Measurements from ENCODE around the gene ATP9B. TPM values are rescaled to one million over a fixed set of nuclear protein-coding genes. Genes with fewer than 3 reads are reported as not detected.
"Not testable (repeated sequence)": the region's sequence is repeated elsewhere in the genome, so short reads cannot be mapped to it uniquely, and the experiment has no call there.

Gene ATP9B
- total RNA-seq, 1 experiment from 2014 or later = 8.0 TPM

DNA sequence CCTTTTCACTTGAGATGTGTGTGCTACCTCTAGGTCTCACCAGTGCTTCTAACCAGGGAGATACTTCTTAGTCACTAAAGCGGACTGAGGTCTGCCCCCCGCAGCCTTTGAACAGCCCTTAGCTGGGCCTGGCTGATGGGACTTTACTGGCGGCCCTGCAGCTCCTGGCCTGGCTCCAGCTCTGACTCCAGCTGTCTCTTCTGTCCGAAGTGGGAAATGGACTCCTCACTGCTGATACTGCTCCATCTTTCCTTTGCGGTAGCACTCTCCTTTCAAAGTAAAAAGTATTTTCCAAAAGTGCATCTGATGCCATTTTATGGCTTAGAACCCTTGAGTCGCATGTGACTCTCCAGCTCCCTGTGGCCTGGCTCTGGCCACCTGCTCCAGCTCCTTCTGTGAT is 64.5 kb downstream of the ATP9B start:
- no peaks in the 10 kb centered on the region for H3K36me3 ChIP-seq (replicated peaks; ENCODE audit: control insufficient read depth, insufficient read depth, low read length)
- no peak overlapping the region for H3K4me3 ChIP-seq (ENCODE audit: insufficient read depth, low read depth, low read length)
- DNase-seq = no peak
- H3K27me3 ChIP-seq (ENCODE audit: control insufficient read depth, insufficient read depth, low read length) = no peaks in the 10 kb centered on the region

- Histone ChIP-seq H3K27me3 (ENCODE audit: control insufficient read depth, insufficient read depth, low read length) (no peaks in the 10 kb centered on the region), H3K4me3 (ENCODE audit: insufficient read depth, low read depth, low read length) (no peak overlapping the region), H3K36me3 (replicated peaks; ENCODE audit: control insufficient read depth, insufficient read depth, low read length) (no peaks in the 10 kb centered on the region)
- DNase-seq = no peak
Measured at GRCh38 chr18:79135924-79136323, 66.7 kb downstream of the ATP9B start.

GRCh38 chr18:79136742-79137141 is 67.5 kb downstream of the ATP9B start:
- Histone ChIP-seq H3K36me3 (replicated peaks; ENCODE audit: control insufficient read depth, insufficient read depth, low read length) (no peaks in the 10 kb centered on the region), H3K27me3 (ENCODE audit: control insufficient read depth, insufficient read depth, low read length) (no peaks in the 10 kb centered on the region), H3K4me3 (ENCODE audit: insufficient read depth, low read depth, low read length) (no peak overlapping the region)
- no peak for DNase-seq

DNA sequence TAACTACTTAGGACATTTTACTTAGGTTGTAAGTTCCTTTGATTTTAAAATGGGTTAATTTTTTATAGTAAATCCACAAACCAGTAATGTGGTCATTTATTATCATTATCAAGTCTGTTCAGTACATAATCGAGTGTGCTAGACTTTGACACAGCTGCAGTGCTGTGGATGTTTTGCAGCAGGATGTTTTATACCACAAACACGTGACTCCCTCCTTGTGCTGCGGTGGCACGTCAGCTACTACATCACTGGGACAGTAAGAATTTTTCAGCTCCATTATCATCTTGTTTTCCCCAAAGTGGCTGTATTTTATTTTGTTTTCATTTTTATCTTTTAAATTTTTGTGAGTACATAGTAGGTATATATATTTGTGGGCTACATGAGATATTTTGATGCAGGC is 70.0 kb downstream of the ATP9B start:
- Histone ChIP-seq H3K4me3 (ENCODE audit: insufficient read depth, low read depth, low read length) (no peak overlapping the region), H3K36me3 (replicated peaks; ENCODE audit: control insufficient read depth, insufficient read depth, low read length) (no peaks in the 10 kb centered on the region), H3K27me3 (ENCODE audit: control insufficient read depth, insufficient read depth, low read length) (no peaks in the 10 kb centered on the region)
- no peak for DNase-seq

DNA sequence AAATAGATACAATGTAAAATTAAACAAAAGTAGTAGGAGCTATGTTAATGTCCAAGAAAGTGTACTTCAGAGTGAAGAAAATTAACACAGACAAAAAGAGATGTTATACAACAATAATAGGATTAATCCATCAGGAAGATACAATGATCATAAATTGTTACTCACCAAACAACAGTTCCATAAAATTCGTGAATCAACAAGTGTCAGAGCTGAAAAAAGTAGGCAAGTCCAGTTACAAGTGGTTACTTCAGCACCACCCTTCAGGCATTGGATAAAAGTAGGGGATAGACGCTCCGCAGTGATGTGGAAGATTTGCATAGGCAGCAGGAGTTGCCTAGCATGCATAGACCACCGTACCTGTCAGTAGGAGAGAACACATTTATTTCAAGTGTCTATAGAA is 77.8 kb downstream of the ATP9B start:
- no peak for DNase-seq
- Histone ChIP-seq H3K36me3 (replicated peaks; ENCODE audit: control insufficient read depth, insufficient read depth, low read length) (no peaks in the 10 kb centered on the region), H3K4me3 (ENCODE audit: insufficient read depth, low read depth, low read length) (no peak overlapping the region), H3K27me3 (ENCODE audit: control insufficient read depth, insufficient read depth, low read length) (no peaks in the 10 kb centered on the region)

DNA sequence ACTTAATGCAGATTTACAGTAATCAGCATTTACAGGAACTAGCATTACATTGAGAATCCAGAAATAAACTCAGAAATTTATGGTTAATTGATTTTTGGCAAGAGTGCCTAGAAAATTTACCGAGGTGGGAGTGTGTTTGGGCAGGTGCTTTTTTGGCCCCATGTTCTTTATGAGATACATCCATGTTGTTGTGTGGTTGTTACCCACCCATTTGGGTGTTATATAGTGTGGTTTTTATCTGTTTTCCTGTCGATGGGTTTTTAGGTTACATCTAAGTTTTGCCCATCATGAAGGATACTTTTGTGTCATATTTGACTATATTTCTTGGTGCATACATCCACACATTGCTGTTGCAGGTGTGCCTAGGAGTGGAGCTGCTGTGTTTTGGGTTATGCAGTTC is 82.0 kb downstream of the ATP9B start:
- Histone ChIP-seq H3K27me3 (ENCODE audit: control insufficient read depth, insufficient read depth, low read length) (no peaks in the 10 kb centered on the region), H3K4me3 (ENCODE audit: insufficient read depth, low read depth, low read length) (no peak overlapping the region), H3K36me3 (replicated peaks; ENCODE audit: control insufficient read depth, insufficient read depth, low read length) (no peaks in the 10 kb centered on the region)
- no peak for DNase-seq

DNA sequence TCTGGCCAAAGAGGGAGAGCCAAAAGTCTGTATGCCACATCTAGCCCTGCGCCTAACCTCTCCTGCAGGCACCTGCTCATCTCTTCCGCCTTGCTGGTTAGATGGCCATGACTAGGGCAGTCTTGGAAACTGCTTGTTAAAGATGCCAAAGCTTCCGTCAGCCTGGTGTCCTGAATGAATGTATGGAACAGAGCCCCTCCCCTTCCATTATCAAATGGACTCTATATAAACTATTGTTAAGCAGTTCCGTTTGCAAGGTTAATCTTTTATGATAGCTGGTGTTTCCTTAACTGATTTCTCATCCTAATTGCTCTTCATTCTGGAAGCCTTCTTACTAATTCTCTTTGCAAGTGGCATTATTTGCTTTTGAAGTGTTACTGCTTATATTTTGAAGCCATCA is 87.1 kb downstream of the ATP9B start:
- DNase-seq = no peak
- H3K27me3 ChIP-seq (ENCODE audit: control insufficient read depth, insufficient read depth, low read length) = no peaks in the 10 kb centered on the region
- H3K4me3 ChIP-seq (ENCODE audit: insufficient read depth, low read depth, low read length) = no peak overlapping the region
- no peaks in the 10 kb centered on the region for H3K36me3 ChIP-seq (replicated peaks; ENCODE audit: control insufficient read depth, insufficient read depth, low read length)

- DNase-seq = no peak
- Histone ChIP-seq H3K36me3 (replicated peaks; ENCODE audit: control insufficient read depth, insufficient read depth, low read length) (peaks cover 2% of the 10 kb centered on the region), H3K27me3 (ENCODE audit: control insufficient read depth, insufficient read depth, low read length) (no peaks in the 10 kb centered on the region), H3K4me3 (ENCODE audit: insufficient read depth, low read depth, low read length) (no peak overlapping the region)
Measured at GRCh38 chr18:79164706-79165105, 95.5 kb downstream of the ATP9B start.

DNA sequence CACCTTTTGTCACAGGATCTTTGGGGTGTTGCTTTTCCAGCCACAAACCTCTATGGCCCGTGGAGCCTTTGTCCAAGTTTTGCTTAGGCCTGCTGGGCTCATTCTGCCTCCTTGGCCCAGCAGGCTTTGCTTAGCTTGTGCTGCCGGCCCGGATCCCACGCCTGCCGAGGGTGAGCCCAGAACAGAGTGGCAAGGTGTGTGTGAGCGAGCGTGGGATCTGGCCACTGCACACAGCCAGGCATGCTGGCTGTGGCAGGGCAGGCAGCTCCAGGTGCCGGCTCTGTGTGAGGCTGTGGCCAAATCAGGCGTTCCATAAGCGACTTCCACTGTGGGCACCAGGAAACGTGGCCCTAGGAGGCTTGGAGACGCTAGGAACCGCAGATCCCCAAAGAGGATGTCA is 97.5 kb downstream of the ATP9B start:
- Histone ChIP-seq H3K27me3 (ENCODE audit: control insufficient read depth, insufficient read depth, low read length) (no peaks in the 10 kb centered on the region), H3K36me3 (replicated peaks; ENCODE audit: control insufficient read depth, insufficient read depth, low read length) (peaks cover 2% of the 10 kb centered on the region), H3K4me3 (ENCODE audit: insufficient read depth, low read depth, low read length) (no peak overlapping the region)
- no peak for DNase-seq

DNA sequence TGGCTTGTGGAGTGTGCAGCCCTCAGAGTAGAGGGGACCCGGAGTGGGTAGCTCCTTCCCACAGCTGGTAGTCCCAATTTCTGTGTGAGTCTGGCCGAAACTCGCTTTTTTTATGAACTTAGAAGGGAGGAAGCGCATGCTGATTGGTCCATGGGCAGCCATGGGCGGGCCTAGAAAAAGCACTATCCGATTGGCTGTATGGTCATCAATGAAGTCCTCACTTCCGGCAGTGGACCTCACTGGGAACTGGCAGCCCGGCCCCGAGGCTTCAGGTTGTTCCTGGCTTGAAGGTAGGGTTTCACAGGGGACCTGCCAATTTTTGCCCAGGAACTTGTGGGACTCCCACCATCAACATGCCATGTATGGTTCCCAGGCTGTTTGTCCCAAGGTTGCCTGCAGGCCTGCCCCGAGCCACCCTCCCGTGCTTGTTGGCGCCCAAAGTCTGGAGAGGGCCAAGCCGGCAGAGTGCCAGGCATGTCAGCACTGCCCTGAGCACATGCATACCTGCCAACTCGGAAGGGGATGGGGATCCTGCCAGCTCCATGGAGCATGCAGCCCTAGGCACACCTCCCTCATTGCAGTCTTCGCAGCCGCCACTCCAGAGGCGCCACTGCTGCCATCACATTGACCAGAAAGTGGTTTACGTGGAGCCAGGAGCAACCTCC is 98.5 kb downstream of the ATP9B start:
- Histone ChIP-seq H3K36me3 (replicated peaks; ENCODE audit: control insufficient read depth, insufficient read depth, low read length) (peaks cover 2% of the 10 kb centered on the region), H3K4me3 (ENCODE audit: insufficient read depth, low read depth, low read length) (no peak overlapping the region), H3K27me3 (ENCODE audit: control insufficient read depth, insufficient read depth, low read length) (no peaks in the 10 kb centered on the region)
- DNase-seq = no peak

GRCh38 chr18:79169958-79170555 is 100.9 kb downstream of the ATP9B start:
- Histone ChIP-seq H3K4me3 (ENCODE audit: insufficient read depth, low read depth, low read length) (no peak overlapping the region), H3K27me3 (ENCODE audit: control insufficient read depth, insufficient read depth, low read length) (no peaks in the 10 kb centered on the region), H3K36me3 (replicated peaks; ENCODE audit: control insufficient read depth, insufficient read depth, low read length) (peaks cover 2% of the 10 kb centered on the region)
- DNase-seq = peak; percentile 37

- DNase-seq = not testable (repeated sequence)
Measured at GRCh38 chr18:79172331-79172730, 103.1 kb downstream of the ATP9B start.

GRCh38 chr18:79173742-79174141 is 104.5 kb downstream of the ATP9B start:
- Histone ChIP-seq H3K36me3 (replicated peaks; ENCODE audit: control insufficient read depth, insufficient read depth, low read length) (no peaks in the 10 kb centered on the region), H3K4me3 (ENCODE audit: insufficient read depth, low read depth, low read length) (no peak overlapping the region), H3K27me3 (ENCODE audit: control insufficient read depth, insufficient read depth, low read length) (no peaks in the 10 kb centered on the region)
- DNase-seq = no peak

More at GRCh38 chr18:79172331-79172730, 103.1 kb downstream of the ATP9B start:
- not testable (repeated sequence) for H3K36me3 ChIP-seq (replicated peaks; ENCODE audit: control insufficient read depth, insufficient read depth, low read length); H3K4me3 ChIP-seq (ENCODE audit: insufficient read depth, low read depth, low read length); H3K27me3 ChIP-seq (ENCODE audit: control insufficient read depth, insufficient read depth, low read length)

DNA sequence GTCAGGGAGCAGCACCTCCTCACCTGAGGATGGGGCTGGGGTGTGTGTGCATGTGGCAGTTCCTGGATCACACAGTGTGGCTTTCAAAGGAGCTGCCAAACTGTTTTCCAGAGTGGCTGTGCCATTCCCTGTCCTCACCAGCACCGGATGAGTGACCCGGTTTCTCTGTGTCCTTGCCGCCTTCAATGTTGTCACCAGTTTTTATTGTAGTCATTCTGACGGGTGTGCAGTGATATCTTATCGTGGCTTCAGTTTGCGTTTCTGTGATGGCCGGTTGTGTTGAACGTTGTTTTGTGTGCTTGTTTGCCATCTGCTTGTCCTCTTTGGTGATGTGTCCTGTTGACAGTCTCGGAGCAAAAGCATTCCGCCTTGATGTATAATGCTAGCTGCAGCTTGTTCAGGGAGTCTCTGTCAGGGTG is 108.9 kb downstream of the ATP9B start:
- Histone ChIP-seq H3K4me3 (ENCODE audit: insufficient read depth, low read depth, low read length) (no peak overlapping the region), H3K27me3 (ENCODE audit: control insufficient read depth, insufficient read depth, low read length) (no peaks in the 10 kb centered on the region)
- DNase-seq = no peak

DNA sequence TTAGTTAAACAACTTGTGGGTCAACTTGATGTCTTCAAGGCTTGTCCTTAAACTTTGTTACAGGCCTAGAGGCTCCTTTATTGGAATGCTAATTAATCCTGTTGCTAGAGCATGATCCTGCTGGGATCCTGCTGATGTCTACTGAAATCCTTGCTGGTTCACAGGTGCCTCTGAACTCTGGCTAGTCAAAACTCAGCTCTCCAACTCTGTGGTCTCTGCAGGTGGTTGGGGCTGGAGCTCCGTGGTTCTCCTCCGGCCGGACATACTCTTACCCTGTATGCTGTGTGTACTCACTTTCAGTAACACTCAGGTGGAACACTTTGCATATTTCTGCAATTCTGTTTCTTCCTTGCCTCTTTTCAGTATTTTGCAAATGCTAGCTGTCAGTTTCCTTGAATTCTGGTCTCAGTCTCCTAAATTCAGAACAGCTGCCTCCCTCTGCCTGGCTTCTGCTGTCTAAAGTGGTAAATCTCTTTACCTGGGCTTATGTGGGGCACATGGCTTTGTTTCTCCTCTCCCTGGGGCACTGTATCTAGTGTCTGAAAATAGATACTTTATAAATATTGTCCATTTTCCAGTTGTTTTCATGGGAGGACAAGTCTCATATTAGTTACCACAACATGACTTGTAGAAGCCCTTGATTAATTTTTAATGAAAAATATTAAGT is 113.0 kb downstream of the ATP9B start:
- no peak overlapping the region for H3K4me3 ChIP-seq (ENCODE audit: insufficient read depth, low read depth, low read length)
- H3K36me3 ChIP-seq (replicated peaks; ENCODE audit: control insufficient read depth, insufficient read depth, low read length) = no peaks in the 10 kb centered on the region
- no peaks in the 10 kb centered on the region for H3K27me3 ChIP-seq (ENCODE audit: control insufficient read depth, insufficient read depth, low read length)
- DNase-seq = peak; percentile 61

More for the DNA sequence above, 108.9 kb downstream of the ATP9B start:
- H3K36me3 ChIP-seq (replicated peaks; ENCODE audit: control insufficient read depth, insufficient read depth, low read length) = no peaks in the 10 kb centered on the region
